SH-SY5Y (cell line): Measurements from ENCODE around the gene RGS7.

Source experiments
- GATA2 ChIP-seq: IDR thresholded peaks from 2 replicates; pipeline ENCODE4 v1.6.1; 2011; ENCODE audit warnings: mild to moderate bottlenecking, low read depth, low read length
- GATA3 ChIP-seq: IDR thresholded peaks from 2 replicates; pipeline ENCODE4 v1.6.1; 2011; ENCODE audit warnings: low read depth, mild to moderate bottlenecking, low read length, moderate library complexity

RGS7 gene

GRCh38 chr1:240993004-240993403, 364.0 kb downstream of the RGS7 start:
- TF ChIP-seq GATA2: no peak
- TF ChIP-seq GATA3: no peak

- TF ChIP-seq GATA2 (no peak), GATA3 (no peak)
Observed at GRCh38 chr1:240991230-240991629, 365.8 kb downstream of the RGS7 start.

GRCh38 chr1:240987928-240988327, 369.1 kb downstream of the RGS7 start:
- TF ChIP-seq GATA3 (no peak), GATA2 (no peak)

GRCh38 chr1:240985081-240985480, 371.9 kb downstream of the RGS7 start:
- no peak for TF ChIP-seq GATA3
- no peak for TF ChIP-seq GATA2

- TF ChIP-seq GATA3: no peak
- TF ChIP-seq GATA2: no peak
Observed at GRCh38 chr1:240980342-240980741, 376.7 kb downstream of the RGS7 start.

GRCh38 chr1:240976685-240977084, 380.3 kb downstream of the RGS7 start:
- TF ChIP-seq GATA2: no peak
- TF ChIP-seq GATA3: no peak

GRCh38 chr1:240973875-240974274, 383.1 kb downstream of the RGS7 start:
- TF ChIP-seq GATA2 (no peak), GATA3 (no peak)

GRCh38 chr1:240970253-240970652, 386.8 kb downstream of the RGS7 start:
- TF ChIP-seq GATA2 (no peak), GATA3 (no peak)

GRCh38 chr1:240968864-240969263, 388.1 kb downstream of the RGS7 start:
- TF ChIP-seq GATA3: peak; percentile 42; the same call in 1 of the 2 replicates
- peak; percentile 63 for TF ChIP-seq GATA2

- TF ChIP-seq GATA2 (no peak), GATA3 (no peak)
Observed at GRCh38 chr1:240967070-240967724, 389.8 kb downstream of the RGS7 start.

- TF ChIP-seq GATA3: no peak
- TF ChIP-seq GATA2: no peak
Observed at GRCh38 chr1:240965581-240966091, 391.4 kb downstream of the RGS7 start.

GRCh38 chr1:240962086-240962485, 394.9 kb downstream of the RGS7 start:
- no peak for TF ChIP-seq GATA3
- TF ChIP-seq GATA2: no peak

- no peak for TF ChIP-seq GATA3
- no peak for TF ChIP-seq GATA2
Observed at GRCh38 chr1:240956424-240956823, 400.6 kb downstream of the RGS7 start.

GRCh38 chr1:240956020-240956419, 401.0 kb downstream of the RGS7 start:
- no peak for TF ChIP-seq GATA3
- TF ChIP-seq GATA2: no peak

- TF ChIP-seq GATA3: no peak
- no peak for TF ChIP-seq GATA2
Observed at GRCh38 chr1:240947438-240948224, 409.4 kb downstream of the RGS7 start.
